Lower leg skin (tissue), 3 donors: ENCODE data around the gene ELMO3.

Source experiments
- POLR2A ChIP-seq, 2 donors: fragments of 450-650 bp; IDR thresholded peaks; one replicate each; pipeline ENCODE4 v1.6.1; 2016 to 2017; ENCODE audit warnings: antibody characterized with exemption in 2 of 2, mild to moderate bottlenecking in 1 of 2, moderate library complexity in 1 of 2
- TF ChIP-seq, protein P1 (sequence below), 3 donors: fragments of 450-650 bp; IDR thresholded peaks; one replicate each; pipeline ENCODE4 v1.5.1; 2016; ENCODE audit warnings: antibody characterized with exemption in 3 of 3, mild to moderate bottlenecking in 3 of 3, moderate library complexity in 2 of 3

GRCh38 chr16:67185651-67186134 is 13.2 kb upstream of the ELMO3 start:
- TF ChIP-seq, protein P1, sequence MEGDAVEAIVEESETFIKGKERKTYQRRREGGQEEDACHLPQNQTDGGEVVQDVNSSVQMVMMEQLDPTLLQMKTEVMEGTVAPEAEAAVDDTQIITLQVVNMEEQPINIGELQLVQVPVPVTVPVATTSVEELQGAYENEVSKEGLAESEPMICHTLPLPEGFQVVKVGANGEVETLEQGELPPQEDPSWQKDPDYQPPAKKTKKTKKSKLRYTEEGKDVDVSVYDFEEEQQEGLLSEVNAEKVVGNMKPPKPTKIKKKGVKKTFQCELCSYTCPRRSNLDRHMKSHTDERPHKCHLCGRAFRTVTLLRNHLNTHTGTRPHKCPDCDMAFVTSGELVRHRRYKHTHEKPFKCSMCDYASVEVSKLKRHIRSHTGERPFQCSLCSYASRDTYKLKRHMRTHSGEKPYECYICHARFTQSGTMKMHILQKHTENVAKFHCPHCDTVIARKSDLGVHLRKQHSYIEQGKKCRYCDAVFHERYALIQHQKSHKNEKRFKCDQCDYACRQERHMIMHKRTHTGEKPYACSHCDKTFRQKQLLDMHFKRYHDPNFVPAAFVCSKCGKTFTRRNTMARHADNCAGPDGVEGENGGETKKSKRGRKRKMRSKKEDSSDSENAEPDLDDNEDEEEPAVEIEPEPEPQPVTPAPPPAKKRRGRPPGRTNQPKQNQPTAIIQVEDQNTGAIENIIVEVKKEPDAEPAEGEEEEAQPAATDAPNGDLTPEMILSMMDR (IDR thresholded peaks at IDR 0.05): no peak
- no peak for TF ChIP-seq POLR2A (IDR thresholded peaks at IDR 0.05)
